HEK293 (cell line): Measurements from ENCODE around the gene ACAP1.
A peak's percentile ranks its signal among the peaks of the same experiment; 100 is the strongest.

Source experiments
- KLF1 ChIP-seq: fragments of 450-650 bp; formaldehyde crosslinking; IDR thresholded peaks from 2 replicates; pipeline ENCODE4 v1.5.1; 2016; ENCODE audit warnings: missing biosample characterization, missing genetic modification characterization
- KLF7 ChIP-seq: fragments of 450-650 bp; formaldehyde crosslinking; IDR thresholded peaks from 2 replicates; pipeline ENCODE4 v1.5.1; 2016; ENCODE audit warnings: missing biosample characterization, missing genetic modification characterization, borderline replicate concordance
- SCRT2 ChIP-seq: fragments of 450-650 bp; formaldehyde crosslinking; IDR thresholded peaks from 2 replicates; pipeline ENCODE4 v1.5.1; 2016; ENCODE audit warnings: missing biosample characterization, missing genetic modification characterization
- SP2 ChIP-seq: fragments of 450-650 bp; formaldehyde crosslinking; IDR thresholded peaks from 2 replicates; pipeline ENCODE4 v1.5.1; 2016; ENCODE audit warnings: missing biosample characterization, missing genetic modification characterization
- SP3 ChIP-seq: fragments of 450-650 bp; formaldehyde crosslinking; IDR thresholded peaks from 2 replicates; pipeline ENCODE4 v1.5.1; 2016; ENCODE audit warnings: missing biosample characterization, missing genetic modification characterization
- SP7 ChIP-seq: fragments of 450-650 bp; formaldehyde crosslinking; IDR thresholded peaks from 2 replicates; pipeline ENCODE4 v1.5.1; 2016; ENCODE audit warnings: missing biosample characterization, missing genetic modification characterization
- TRIM28 ChIP-seq: IDR thresholded peaks from 2 replicates; pipeline ENCODE4 v1.6.1; 2011; ENCODE audit warnings: low read length, control low read depth, borderline replicate concordance
- ZBTB7A ChIP-seq: fragments of 450-650 bp; formaldehyde crosslinking; IDR thresholded peaks from 2 replicates; pipeline ENCODE4 v1.5.1; 2016; ENCODE audit warnings: low read depth, missing biosample characterization, missing genetic modification characterization
- ZBTB8A ChIP-seq: fragments of 450-650 bp; formaldehyde crosslinking; IDR thresholded peaks from 2 replicates; pipeline ENCODE4 v1.5.1; 2016; ENCODE audit warnings: missing biosample characterization, missing genetic modification characterization
- ZNF148 ChIP-seq: fragments of 450-650 bp; formaldehyde crosslinking; IDR thresholded peaks from 2 replicates; pipeline ENCODE4 v1.5.0; 2017; ENCODE audit warnings: missing biosample characterization, missing genetic modification characterization, borderline replicate concordance
- ZNF19 ChIP-seq: fragments of 450-650 bp; formaldehyde crosslinking; IDR thresholded peaks from 2 replicates; pipeline ENCODE4; 2016; ENCODE audit warnings: missing biosample characterization, missing genetic modification characterization, low read depth
- ZNF2 ChIP-seq: fragments of 450-650 bp; formaldehyde crosslinking; IDR thresholded peaks from 2 replicates; pipeline ENCODE4 v1.5.1; 2016; ENCODE audit warnings: missing biosample characterization, missing genetic modification characterization
- ZNF202 ChIP-seq: fragments of 450-650 bp; formaldehyde crosslinking; IDR thresholded peaks from 2 replicates; pipeline ENCODE4 v1.5.1; 2016; ENCODE audit warnings: missing biosample characterization, missing genetic modification characterization, borderline replicate concordance
- ZNF239 ChIP-seq: fragments of 450-650 bp; formaldehyde crosslinking; IDR thresholded peaks from 2 replicates; pipeline ENCODE4 v1.5.1; 2016; ENCODE audit warnings: missing biosample characterization, missing genetic modification characterization
- ZNF274 ChIP-seq, 2 experiments: fragments of 200-500 bp in 1 of 2; fragments of 450-650 bp in 1 of 2; sonication (Bioruptor generic) in 1 of 2; formaldehyde crosslinking in 1 of 2; IDR thresholded peaks; 2 replicates each; pipeline versions ENCODE4 v1.5.1 to v1.6.1; 2014 to 2016; ENCODE audit warnings: borderline replicate concordance in 1 of 2, inconsistent platforms in 1 of 2, low read length in 1 of 2, missing biosample characterization in 1 of 2, missing genetic modification characterization in 1 of 2
- ZNF335 ChIP-seq: fragments of 450-650 bp; formaldehyde crosslinking; conservative IDR thresholded peaks from 2 replicates; pipeline ENCODE4 v1.5.1; 2016; ENCODE audit warnings: missing biosample characterization, missing genetic modification characterization
- ZNF341 ChIP-seq: fragments of 450-650 bp; formaldehyde crosslinking; IDR thresholded peaks from 2 replicates; pipeline ENCODE4; 2016; ENCODE audit warnings: low read depth, missing biosample characterization, missing genetic modification characterization
- ZNF366 ChIP-seq: fragments of 450-650 bp; formaldehyde crosslinking; conservative IDR thresholded peaks from 2 replicates; pipeline ENCODE4 v1.5.1; 2016; ENCODE audit warnings: missing biosample characterization, missing genetic modification characterization
- ZNF398 ChIP-seq: fragments of 450-650 bp; formaldehyde crosslinking; IDR thresholded peaks from 2 replicates; pipeline ENCODE4 v1.5.1; 2017; ENCODE audit warnings: missing biosample characterization, missing genetic modification characterization
- ZNF777 ChIP-seq: fragments of 450-650 bp; formaldehyde crosslinking; IDR thresholded peaks from 2 replicates; pipeline ENCODE4 v1.5.1; 2017; ENCODE audit warnings: missing biosample characterization, missing genetic modification characterization, borderline replicate concordance
- TF ChIP-seq, protein P1 (sequence below): fragments of 450-650 bp; formaldehyde crosslinking; IDR thresholded peaks from 2 replicates; pipeline ENCODE4 v1.5.1; 2016; ENCODE audit warnings: missing biosample characterization, missing genetic modification characterization

Gene ACAP1

GRCh38 chr17:7308625-7309433 lies 27.5 kb upstream of the ACAP1 start (continued):
- TF ChIP-seq ZNF335 (tag by site-specific recombination) (peak; percentile 83), ZNF366 (tag by site-specific recombination) (peak; percentile 57), ZNF148 (tag by site-specific recombination) (no peak), ZNF202 (tag by site-specific recombination) (no peak), SP3 (tag by site-specific recombination) (peak; percentile 86), TRIM28 (peak; percentile 63; the same call in 1 of the 2 replicates), ZNF777 (tag by site-specific recombination) (no peak), ZNF398 (peak; percentile 87), ZNF2 (tag by site-specific recombination) (0 out of 2 replicates have a peak, but pooled peaks have one; percentile 12), KLF7 (tag by site-specific recombination) (peak; percentile 41; the same call in 1 of the 2 replicates), ZBTB7A (tag by site-specific recombination) (no peak), KLF1 (tag by site-specific recombination) (peak; percentile 91), ZNF341 (tag by site-specific recombination) (peak; percentile 79), ZNF239 (tag by site-specific recombination) (no peak), SP7 (tag by site-specific recombination) (peak; percentile 95), ZNF274 (IDR thresholded peaks at IDR 0.05; ENCODE audit: low read length) (no peak), ZNF274 (tag by site-specific recombination; IDR thresholded peaks at IDR 0.05; ENCODE audit: borderline replicate concordance) (no peak), ZBTB8A (tag by site-specific recombination) (peak; percentile 60), SP2 (tag by site-specific recombination) (peak; percentile 74), ZNF19 (tag by site-specific recombination) (no peak), SCRT2 (peak; percentile 89)
- TF ChIP-seq, protein P1, sequence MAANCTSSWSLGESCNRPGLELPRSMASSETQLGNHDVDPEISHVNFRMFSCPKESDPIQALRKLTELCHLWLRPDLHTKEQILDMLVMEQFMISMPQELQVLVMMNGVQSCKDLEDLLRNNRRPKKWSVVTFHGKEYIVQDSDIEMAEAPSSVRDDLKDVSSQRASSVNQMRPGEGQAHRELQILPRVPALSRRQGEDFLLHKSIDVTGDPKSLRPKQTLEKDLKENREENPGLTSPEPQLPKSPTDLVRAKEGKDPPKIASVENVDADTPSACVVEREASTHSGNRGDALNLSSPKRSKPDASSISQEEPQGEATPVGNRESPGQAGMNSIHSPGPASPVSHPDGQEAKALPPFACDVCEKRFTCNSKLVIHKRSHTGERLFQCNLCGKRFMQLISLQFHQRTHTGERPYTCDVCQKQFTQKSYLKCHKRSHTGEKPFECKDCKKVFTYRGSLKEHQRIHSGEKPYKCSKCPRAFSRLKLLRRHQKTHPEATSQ (tag by site-specific recombination) = no peak
